ENCODE measurements around the gene ACTBL2.

ACTBL2 gene

DNA sequence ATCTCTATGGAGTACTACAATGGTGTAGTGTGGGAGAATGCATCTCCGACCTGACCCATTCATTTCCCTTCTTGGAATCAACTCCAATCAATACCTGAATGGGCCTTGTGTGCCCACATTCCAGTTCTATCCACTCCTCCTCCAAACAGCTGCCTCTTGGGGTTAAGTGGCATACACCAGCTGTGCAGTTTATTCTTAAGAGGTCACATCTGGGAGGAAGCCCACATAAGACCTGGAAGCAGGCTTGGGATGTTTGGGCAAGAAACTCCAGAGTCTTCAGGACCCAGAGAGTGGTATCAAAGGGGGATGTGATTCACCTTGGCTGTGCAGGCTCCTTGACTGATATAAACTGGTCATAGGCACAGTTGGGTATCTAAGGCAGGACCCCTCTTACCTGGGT, 46.0 kb downstream of the ACTBL2 start:
- Histone ChIP-seq H3K36me3 (no peaks in the 10 kb centered on the region), H3K27ac (peak overlapping the region in 1 of 2 donors; percentile 1), H3K4me3 (no peak overlapping the region), H3K4me1 (peaks cover 0 to 13% (median 4%) of the 10 kb centered on the region in 4 donors), H3K9me3 (no peaks in the 10 kb centered on the region), H3K27me3 (no peaks in the 10 kb centered on the region)
- no peak for DNase-seq
- intact Hi-C loops (cut with DNase I; ENCODE audit: low total_unique reads): no loop called here
- TF ChIP-seq, protein P1, sequence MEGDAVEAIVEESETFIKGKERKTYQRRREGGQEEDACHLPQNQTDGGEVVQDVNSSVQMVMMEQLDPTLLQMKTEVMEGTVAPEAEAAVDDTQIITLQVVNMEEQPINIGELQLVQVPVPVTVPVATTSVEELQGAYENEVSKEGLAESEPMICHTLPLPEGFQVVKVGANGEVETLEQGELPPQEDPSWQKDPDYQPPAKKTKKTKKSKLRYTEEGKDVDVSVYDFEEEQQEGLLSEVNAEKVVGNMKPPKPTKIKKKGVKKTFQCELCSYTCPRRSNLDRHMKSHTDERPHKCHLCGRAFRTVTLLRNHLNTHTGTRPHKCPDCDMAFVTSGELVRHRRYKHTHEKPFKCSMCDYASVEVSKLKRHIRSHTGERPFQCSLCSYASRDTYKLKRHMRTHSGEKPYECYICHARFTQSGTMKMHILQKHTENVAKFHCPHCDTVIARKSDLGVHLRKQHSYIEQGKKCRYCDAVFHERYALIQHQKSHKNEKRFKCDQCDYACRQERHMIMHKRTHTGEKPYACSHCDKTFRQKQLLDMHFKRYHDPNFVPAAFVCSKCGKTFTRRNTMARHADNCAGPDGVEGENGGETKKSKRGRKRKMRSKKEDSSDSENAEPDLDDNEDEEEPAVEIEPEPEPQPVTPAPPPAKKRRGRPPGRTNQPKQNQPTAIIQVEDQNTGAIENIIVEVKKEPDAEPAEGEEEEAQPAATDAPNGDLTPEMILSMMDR (IDR thresholded peaks at IDR 0.05): no peak

DNA sequence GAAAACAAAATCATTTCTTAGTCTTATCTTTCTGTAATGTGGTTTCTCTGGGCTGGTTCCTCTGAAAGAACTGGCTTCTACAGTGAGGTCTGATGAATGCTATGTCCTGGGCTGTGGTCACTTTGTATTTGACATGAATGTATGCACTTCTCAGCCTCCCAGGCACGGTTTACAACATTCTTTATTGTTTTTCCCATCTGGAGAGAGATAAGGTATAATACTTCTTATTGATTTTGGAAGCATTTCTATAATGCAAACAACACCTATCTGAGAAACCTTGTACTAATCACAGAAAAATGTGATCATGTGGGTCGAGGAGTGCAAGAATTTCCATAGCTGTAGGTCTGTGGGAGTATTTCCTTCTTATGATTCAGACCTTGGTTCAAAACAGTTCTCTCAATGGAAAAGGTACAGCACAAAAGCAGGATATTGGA, 46.9 kb downstream of the ACTBL2 start:
- Histone ChIP-seq H3K27me3 (no peaks in the 10 kb centered on the region), H3K4me3 (no peak overlapping the region), H3K27ac (peak overlapping the region; percentile 1 to 2), H3K9me3 (no peaks in the 10 kb centered on the region), H3K36me3 (no peaks in the 10 kb centered on the region), H3K4me1 (peaks cover 0 to 7% (median 0%) of the 10 kb centered on the region in 4 donors)
- TF ChIP-seq, protein P1 (IDR thresholded peaks at IDR 0.05): no peak
- DNase-seq: no peak
- intact Hi-C loops (cut with DNase I; ENCODE audit: low total_unique reads): no loop called here

DNA sequence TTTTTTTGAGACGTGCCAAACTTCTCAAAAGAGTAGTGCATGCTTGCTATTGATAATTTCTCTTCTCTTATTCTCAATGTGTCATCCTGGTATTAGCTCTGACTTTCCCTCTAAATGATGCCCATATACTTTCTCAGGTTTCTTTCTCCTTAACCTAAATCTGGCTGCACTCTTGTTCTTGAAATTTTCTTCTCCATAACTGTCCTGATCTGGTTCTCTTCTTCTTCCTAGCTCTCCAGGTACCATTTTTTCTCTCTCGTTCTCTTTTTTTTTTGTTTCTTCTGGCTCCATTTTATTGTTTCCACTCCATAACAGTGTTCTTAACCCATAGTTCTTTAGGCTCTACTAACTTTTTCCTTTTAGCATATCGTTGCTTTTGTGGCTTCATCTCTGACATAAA, 47.9 kb downstream of the ACTBL2 start:
- no peak for DNase-seq
- H3K4me3 ChIP-seq: no peak overlapping the region
- H3K27ac ChIP-seq: no peak overlapping the region
- no peaks in the 10 kb centered on the region for H3K9me3 ChIP-seq
- intact Hi-C loops (cut with DNase I; ENCODE audit: low total_unique reads): no loop called here
- H3K4me1 ChIP-seq: peaks cover 0 to 7% (median 0%) of the 10 kb centered on the region in 4 donors
- TF ChIP-seq, protein P1 (IDR thresholded peaks at IDR 0.05): no peak
- H3K36me3 ChIP-seq: no peaks in the 10 kb centered on the region
- H3K27me3 ChIP-seq: no peaks in the 10 kb centered on the region

DNA sequence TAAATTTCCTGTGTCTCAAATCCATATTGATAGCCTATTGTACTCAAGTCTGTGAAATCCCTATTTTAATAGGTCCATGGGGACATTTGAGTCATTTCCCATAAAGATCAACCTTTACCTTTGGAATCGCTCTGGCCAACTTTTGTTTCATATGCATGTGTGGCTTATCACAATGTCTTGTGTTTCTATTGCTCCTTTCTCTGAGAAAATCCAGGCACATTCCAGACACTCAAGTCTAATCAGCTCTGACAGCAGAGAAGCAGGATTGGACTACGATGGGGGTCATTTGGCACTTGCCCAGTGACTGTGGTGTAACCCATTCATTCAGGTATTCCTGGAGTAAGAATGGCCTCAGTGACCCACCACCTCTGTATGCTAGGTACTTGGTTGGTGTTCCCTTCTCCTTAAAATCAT, 48.4 kb downstream of the ACTBL2 start:
- DNase-seq: no peak
- Histone ChIP-seq H3K4me1 (peaks cover 0 to 7% (median 0%) of the 10 kb centered on the region in 4 donors), H3K27me3 (no peaks in the 10 kb centered on the region), H3K27ac (no peak overlapping the region), H3K36me3 (no peaks in the 10 kb centered on the region), H3K4me3 (no peak overlapping the region), H3K9me3 (no peaks in the 10 kb centered on the region)
- intact Hi-C loops (cut with DNase I; ENCODE audit: low total_unique reads): no loop called here
- TF ChIP-seq, protein P1 (IDR thresholded peaks at IDR 0.05): no peak

DNA sequence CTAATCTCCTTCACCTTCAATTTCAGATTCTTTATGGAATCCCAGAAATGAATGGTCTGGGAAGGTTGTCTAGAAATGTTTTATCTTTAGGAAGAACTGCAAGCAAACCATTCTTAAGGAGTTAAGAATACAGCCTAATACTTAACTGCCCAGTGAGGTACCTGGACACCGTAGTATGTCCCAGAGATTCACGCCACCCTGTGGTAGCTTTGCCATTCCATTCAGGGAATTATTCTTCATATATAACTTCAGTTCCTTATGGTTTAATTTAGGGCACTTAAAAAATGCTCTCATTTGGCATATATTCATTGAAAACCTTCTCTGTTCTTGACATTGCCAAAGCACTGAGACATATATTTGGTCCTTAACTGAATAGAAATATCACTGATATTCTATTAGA, 49.7 kb downstream of the ACTBL2 start:
- peaks cover 0 to 7% (median 0%) of the 10 kb centered on the region in 4 donors for H3K4me1 ChIP-seq
- no peaks in the 10 kb centered on the region for H3K9me3 ChIP-seq
- TF ChIP-seq, protein P1 (IDR thresholded peaks at IDR 0.05): no peak
- intact Hi-C loops (cut with DNase I; ENCODE audit: low total_unique reads): no loop called here
- H3K27ac ChIP-seq: no peak overlapping the region
- no peak for DNase-seq
- no peaks in the 10 kb centered on the region for H3K36me3 ChIP-seq
- no peaks in the 10 kb centered on the region for H3K27me3 ChIP-seq
- H3K4me3 ChIP-seq: no peak overlapping the region

DNA sequence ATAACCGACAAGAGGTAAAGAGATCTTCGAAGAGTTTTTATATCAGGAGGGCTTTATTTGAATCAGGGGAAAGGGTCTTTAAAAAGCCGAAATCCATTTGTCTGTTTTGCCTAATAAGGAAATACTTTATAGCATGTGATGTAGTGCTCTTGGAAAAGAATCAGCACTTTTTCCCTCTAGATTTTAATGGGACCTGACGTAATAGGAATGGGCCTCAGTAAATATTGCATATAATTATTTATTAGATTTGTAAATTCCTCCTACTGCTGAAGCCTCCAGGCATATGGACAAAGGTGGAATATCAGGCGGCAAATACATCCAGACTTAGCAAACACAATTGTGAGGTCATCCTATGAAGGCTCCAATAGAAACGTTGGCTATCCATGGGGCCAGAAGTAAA, 50.9 kb downstream of the ACTBL2 start:
- Histone ChIP-seq H3K36me3 (no peaks in the 10 kb centered on the region), H3K27ac (no peak overlapping the region), H3K27me3 (no peaks in the 10 kb centered on the region), H3K9me3 (no peaks in the 10 kb centered on the region), H3K4me3 (no peak overlapping the region), H3K4me1 (peaks cover 0 to 7% (median 0%) of the 10 kb centered on the region in 4 donors)
- intact Hi-C loops (cut with DNase I; ENCODE audit: low total_unique reads): no loop called here
- TF ChIP-seq, protein P1 (IDR thresholded peaks at IDR 0.05): no peak
- DNase-seq: no peak
